ENCODE results near the gene CASP6. TPM values are rescaled to one million over a fixed set of nuclear protein-coding genes. Genes with fewer than 3 reads are reported as not detected.

Gene CASP6
- 28.4 and 47.9 TPM in 2 replicates for total RNA-seq (2014; rRNA removed; shearing (Covaris generic))

GRCh38 chr4:109702950-109703663 lies at the start of gene CASP6:
Gene CASP6 (minus strand): TSS chr4:109703445. CDS start chr4:109703395, 50 bp downstream.
- no peaks in the 10 kb centered on the region for H3K27me3 ChIP-seq (replicated peaks)
- no peaks in the 10 kb centered on the region for H3K9me3 ChIP-seq (replicated peaks)
- peaks cover under 1% of the 10 kb centered on the region; the same call in 1 of the 2 replicates for H3K36me3 ChIP-seq
- peak within 1 kb of the TSS; percentile 66 for H3K4me3 ChIP-seq
- peak within 1 kb of the TSS; percentile 50 for H3K27ac ChIP-seq
- DNase-seq (ENCODE audit: low read depth in 1 of 2, low spot score in 2 of 2) = peak; percentile 74 to 80
- H3K4me1 ChIP-seq (replicated peaks) = peaks cover 9% of the 10 kb centered on the region

GRCh38 chr4:109752525-109752924 lies 49.3 kb upstream of the CASP6 start:
- Histone ChIP-seq H3K4me1 (replicated peaks) (no peaks in the 10 kb centered on the region), H3K4me3 (no peak overlapping the region), H3K9me3 (replicated peaks) (no peaks in the 10 kb centered on the region), H3K36me3 (no peaks in the 10 kb centered on the region), H3K27ac (no peak overlapping the region), H3K27me3 (replicated peaks) (no peaks in the 10 kb centered on the region)
- no peak for DNase-seq (ENCODE audit: low read depth in 1 of 2, low spot score in 2 of 2)

- Histone ChIP-seq H3K36me3 (no peaks in the 10 kb centered on the region), H3K27ac (no peak overlapping the region), H3K4me3 (no peak overlapping the region), H3K4me1 (replicated peaks) (no peaks in the 10 kb centered on the region), H3K9me3 (replicated peaks) (no peaks in the 10 kb centered on the region), H3K27me3 (replicated peaks) (no peaks in the 10 kb centered on the region)
- no peak for DNase-seq (ENCODE audit: low read depth in 1 of 2, low spot score in 2 of 2)
These were observed 48.6 kb upstream of the CASP6 start for GRCh38 chr4:109751852-109752251.

- Histone ChIP-seq H3K4me3 (no peak overlapping the region), H3K4me1 (replicated peaks) (no peaks in the 10 kb centered on the region), H3K27ac (no peak overlapping the region), H3K27me3 (replicated peaks) (no peaks in the 10 kb centered on the region), H3K36me3 (no peaks in the 10 kb centered on the region), H3K9me3 (replicated peaks) (no peaks in the 10 kb centered on the region)
- DNase-seq (ENCODE audit: low read depth in 1 of 2, low spot score in 2 of 2) = no peak
These were observed 47.5 kb upstream of the CASP6 start for GRCh38 chr4:109750652-109751244.

GRCh38 chr4:109749388-109750082 lies 46.3 kb upstream of the CASP6 start:
- no peaks in the 10 kb centered on the region for H3K27me3 ChIP-seq (replicated peaks)
- no peak for DNase-seq (ENCODE audit: low read depth in 1 of 2, low spot score in 2 of 2)
- H3K9me3 ChIP-seq (replicated peaks) = no peaks in the 10 kb centered on the region
- H3K4me1 ChIP-seq (replicated peaks) = no peaks in the 10 kb centered on the region
- no peaks in the 10 kb centered on the region for H3K36me3 ChIP-seq
- H3K4me3 ChIP-seq = no peak overlapping the region
- no peak overlapping the region for H3K27ac ChIP-seq

GRCh38 chr4:109748114-109748513 lies 44.9 kb upstream of the CASP6 start:
- Histone ChIP-seq H3K4me3 (no peak overlapping the region), H3K27ac (no peak overlapping the region), H3K27me3 (replicated peaks) (no peaks in the 10 kb centered on the region), H3K4me1 (replicated peaks) (no peaks in the 10 kb centered on the region), H3K9me3 (replicated peaks) (no peaks in the 10 kb centered on the region), H3K36me3 (no peaks in the 10 kb centered on the region)
- no peak for DNase-seq (ENCODE audit: low read depth in 1 of 2, low spot score in 2 of 2)

- H3K4me3 ChIP-seq = no peak overlapping the region
- no peaks in the 10 kb centered on the region for H3K27me3 ChIP-seq (replicated peaks)
- no peaks in the 10 kb centered on the region for H3K9me3 ChIP-seq (replicated peaks)
- no peaks in the 10 kb centered on the region for H3K4me1 ChIP-seq (replicated peaks)
- DNase-seq (ENCODE audit: low read depth in 1 of 2, low spot score in 2 of 2) = no peak
- no peak overlapping the region for H3K27ac ChIP-seq
- no peaks in the 10 kb centered on the region for H3K36me3 ChIP-seq
These were observed 43.5 kb upstream of the CASP6 start for GRCh38 chr4:109746728-109747127.

GRCh38 chr4:109745830-109746229 lies 42.6 kb upstream of the CASP6 start:
- H3K4me3 ChIP-seq = no peak overlapping the region
- H3K27me3 ChIP-seq (replicated peaks) = no peaks in the 10 kb centered on the region
- no peaks in the 10 kb centered on the region for H3K36me3 ChIP-seq
- H3K9me3 ChIP-seq (replicated peaks) = no peaks in the 10 kb centered on the region
- H3K4me1 ChIP-seq (replicated peaks) = no peaks in the 10 kb centered on the region
- no peak overlapping the region for H3K27ac ChIP-seq
- DNase-seq (ENCODE audit: low read depth in 1 of 2, low spot score in 2 of 2) = no peak

- H3K4me3 ChIP-seq = no peak overlapping the region
- no peak for DNase-seq (ENCODE audit: low read depth in 1 of 2, low spot score in 2 of 2)
- no peak overlapping the region for H3K27ac ChIP-seq
- H3K36me3 ChIP-seq = no peaks in the 10 kb centered on the region
- no peaks in the 10 kb centered on the region for H3K9me3 ChIP-seq (replicated peaks)
- H3K27me3 ChIP-seq (replicated peaks) = no peaks in the 10 kb centered on the region
- no peaks in the 10 kb centered on the region for H3K4me1 ChIP-seq (replicated peaks)
These were observed 36.3 kb upstream of the CASP6 start for GRCh38 chr4:109739547-109739946.

GRCh38 chr4:109738104-109738872 lies 35.0 kb upstream of the CASP6 start:
- Histone ChIP-seq H3K9me3 (replicated peaks) (no peaks in the 10 kb centered on the region), H3K36me3 (no peaks in the 10 kb centered on the region), H3K27me3 (replicated peaks) (no peaks in the 10 kb centered on the region), H3K4me1 (replicated peaks) (no peaks in the 10 kb centered on the region), H3K4me3 (no peak overlapping the region), H3K27ac (no peak overlapping the region)
- no peak for DNase-seq (ENCODE audit: low read depth in 1 of 2, low spot score in 2 of 2)

- no peak for DNase-seq (ENCODE audit: low read depth in 1 of 2, low spot score in 2 of 2)
- H3K27me3 ChIP-seq (replicated peaks) = no peaks in the 10 kb centered on the region
- H3K36me3 ChIP-seq = no peaks in the 10 kb centered on the region
- H3K9me3 ChIP-seq (replicated peaks) = no peaks in the 10 kb centered on the region
- H3K4me3 ChIP-seq = no peak overlapping the region
- H3K4me1 ChIP-seq (replicated peaks) = peaks cover 1% of the 10 kb centered on the region; the same call in 1 of the 2 replicates
- no peak overlapping the region for H3K27ac ChIP-seq
These were observed 32.5 kb upstream of the CASP6 start for GRCh38 chr4:109735566-109736365.

- H3K27me3 ChIP-seq (replicated peaks) = no peaks in the 10 kb centered on the region
- H3K4me1 ChIP-seq (replicated peaks) = peaks cover 15% of the 10 kb centered on the region
- no peaks in the 10 kb centered on the region for H3K9me3 ChIP-seq (replicated peaks)
- no peak for DNase-seq (ENCODE audit: low read depth in 1 of 2, low spot score in 2 of 2)
- no peak overlapping the region for H3K4me3 ChIP-seq
- no peak overlapping the region for H3K27ac ChIP-seq
- peaks cover 4% of the 10 kb centered on the region; the same call in 1 of the 2 replicates for H3K36me3 ChIP-seq
These were observed 30.5 kb upstream of the CASP6 start for GRCh38 chr4:109733728-109734127.

Data from SJSA1 (cell line).